ENCODE results near the gene CHST11. TPM values are rescaled to one million over a fixed set of nuclear protein-coding genes. Genes with fewer than 3 reads are reported as not detected.

Gene CHST11
- polyA plus RNA-seq, 1 donor (not counting 4 experiments of a cell fraction or from before 2014, with no cell fraction given), result 11.9 TPM

GRCh38 chr12:104533134-104533533 lies 76.4 kb downstream of the CHST11 start:
- dilution Hi-C loops (cut with MboI; ENCODE audit: extremely low pct_ligation_motif_present, low sequenced_read_pairs), result no loop called here
- Histone ChIP-seq H3K27me3 (ENCODE audit: control insufficient read depth, extremely low read depth, insufficient read depth, low read length) (no peaks in the 10 kb centered on the region), H3K36me3 (ENCODE audit: control insufficient read depth in 2 of 2, extremely low read depth in 1 of 2, insufficient read depth in 2 of 2, low read length in 2 of 2) (no peaks in the 10 kb centered on the region), H3K79me2 (ENCODE audit: control insufficient read depth, insufficient read depth, low read length) (peaks cover 22% of the 10 kb centered on the region), H3K9me3 (ENCODE audit: control insufficient read depth, low read depth, low read length) (no peaks in the 10 kb centered on the region), H3K9me1 (ENCODE audit: control insufficient read depth, extremely low read depth, insufficient read depth, low read length) (no peaks in the 10 kb centered on the region), H2AFZ (ENCODE audit: control insufficient read depth, low read length) (no peak overlapping the region), H3K9ac (ENCODE audit: control insufficient read depth, extremely low read depth, insufficient read depth, low read length) (no peak overlapping the region), H3K27ac (ENCODE audit: control insufficient read depth, insufficient read depth, low read length) (no peak overlapping the region), H3K4me1 (ENCODE audit: control insufficient read depth, extremely low read depth, insufficient read depth, low read length) (peaks cover 17% of the 10 kb centered on the region), H4K20me1 (ENCODE audit: control insufficient read depth, extremely low read depth, insufficient read depth, low read length) (no peaks in the 10 kb centered on the region), H3K4me3 (ENCODE audit: control insufficient read depth in 2 of 3, extremely low read depth in 1 of 3, insufficient read depth in 2 of 3, low read depth in 1 of 3, low read length in 3 of 3) (no peak overlapping the region), H3K4me2 (ENCODE audit: control insufficient read depth, extremely low read depth, insufficient read depth, low read depth, low read length) (no peak overlapping the region)
- TF ChIP-seq EZH2 (IDR thresholded peaks at IDR 0.05; ENCODE audit: low read length), result no peak
- TF ChIP-seq, protein P1, sequence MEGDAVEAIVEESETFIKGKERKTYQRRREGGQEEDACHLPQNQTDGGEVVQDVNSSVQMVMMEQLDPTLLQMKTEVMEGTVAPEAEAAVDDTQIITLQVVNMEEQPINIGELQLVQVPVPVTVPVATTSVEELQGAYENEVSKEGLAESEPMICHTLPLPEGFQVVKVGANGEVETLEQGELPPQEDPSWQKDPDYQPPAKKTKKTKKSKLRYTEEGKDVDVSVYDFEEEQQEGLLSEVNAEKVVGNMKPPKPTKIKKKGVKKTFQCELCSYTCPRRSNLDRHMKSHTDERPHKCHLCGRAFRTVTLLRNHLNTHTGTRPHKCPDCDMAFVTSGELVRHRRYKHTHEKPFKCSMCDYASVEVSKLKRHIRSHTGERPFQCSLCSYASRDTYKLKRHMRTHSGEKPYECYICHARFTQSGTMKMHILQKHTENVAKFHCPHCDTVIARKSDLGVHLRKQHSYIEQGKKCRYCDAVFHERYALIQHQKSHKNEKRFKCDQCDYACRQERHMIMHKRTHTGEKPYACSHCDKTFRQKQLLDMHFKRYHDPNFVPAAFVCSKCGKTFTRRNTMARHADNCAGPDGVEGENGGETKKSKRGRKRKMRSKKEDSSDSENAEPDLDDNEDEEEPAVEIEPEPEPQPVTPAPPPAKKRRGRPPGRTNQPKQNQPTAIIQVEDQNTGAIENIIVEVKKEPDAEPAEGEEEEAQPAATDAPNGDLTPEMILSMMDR (optimal IDR thresholded peaks at IDR 0.05 in 1 of 3, IDR thresholded peaks at IDR 0.05 in 1 of 3, conservative IDR thresholded peaks at IDR 0.05 in 1 of 3; ENCODE audit: extremely low read depth in 1 of 3, insufficient read depth in 2 of 3, low read length in 3 of 3), result no peak
- FAIRE-seq (peak; percentile 48), DNase-seq (ENCODE audit: low read depth, low spot score) (no peak)

GRCh38 chr12:104534162-104534856 lies 77.6 kb downstream of the CHST11 start:
- Histone ChIP-seq H3K9me1 (ENCODE audit: control insufficient read depth, extremely low read depth, insufficient read depth, low read length) (no peaks in the 10 kb centered on the region), H3K27ac (ENCODE audit: control insufficient read depth, insufficient read depth, low read length) (no peak overlapping the region), H3K4me3 (ENCODE audit: control insufficient read depth in 2 of 3, extremely low read depth in 1 of 3, insufficient read depth in 2 of 3, low read depth in 1 of 3, low read length in 3 of 3) (no peak overlapping the region), H3K27me3 (ENCODE audit: control insufficient read depth, extremely low read depth, insufficient read depth, low read length) (no peaks in the 10 kb centered on the region), H3K4me2 (ENCODE audit: control insufficient read depth, extremely low read depth, insufficient read depth, low read depth, low read length) (no peak overlapping the region), H3K79me2 (ENCODE audit: control insufficient read depth, insufficient read depth, low read length) (peaks cover 22% of the 10 kb centered on the region), H3K36me3 (ENCODE audit: control insufficient read depth in 2 of 2, extremely low read depth in 1 of 2, insufficient read depth in 2 of 2, low read length in 2 of 2) (no peaks in the 10 kb centered on the region), H3K9me3 (ENCODE audit: control insufficient read depth, low read depth, low read length) (no peaks in the 10 kb centered on the region), H2AFZ (ENCODE audit: control insufficient read depth, low read length) (no peak overlapping the region), H3K9ac (ENCODE audit: control insufficient read depth, extremely low read depth, insufficient read depth, low read length) (no peak overlapping the region), H4K20me1 (ENCODE audit: control insufficient read depth, extremely low read depth, insufficient read depth, low read length) (no peaks in the 10 kb centered on the region), H3K4me1 (ENCODE audit: control insufficient read depth, extremely low read depth, insufficient read depth, low read length) (peaks cover 11% of the 10 kb centered on the region)
- no peak for FAIRE-seq
- no peak for DNase-seq (ENCODE audit: low read depth, low spot score)
- TF ChIP-seq, protein P1 (optimal IDR thresholded peaks at IDR 0.05 in 1 of 3, IDR thresholded peaks at IDR 0.05 in 1 of 3, conservative IDR thresholded peaks at IDR 0.05 in 1 of 3; ENCODE audit: extremely low read depth in 1 of 3, insufficient read depth in 2 of 3, low read length in 3 of 3), result no peak
- no peak for TF ChIP-seq EZH2 (IDR thresholded peaks at IDR 0.05; ENCODE audit: low read length)
- dilution Hi-C loops (cut with MboI; ENCODE audit: extremely low pct_ligation_motif_present, low sequenced_read_pairs), result no loop called here
